Glutamatergic neuron (in vitro differentiated cells): ENCODE results near the gene FSD1L. TPM values are rescaled to one million over a fixed set of nuclear protein-coding genes. Genes with fewer than 3 reads are reported as not detected.
"Not testable (repeated sequence)": the region's sequence is repeated elsewhere in the genome, so short reads cannot be mapped to it uniquely, and the experiment has no call there.

Experiments
- DNase-seq: peaks from one replicate; pipeline ENCODE4 v3.0.0; 2022
- H3K27ac Mint-ChIP-seq: one replicate; pipeline ENCODE4 v1.8.0; 2020; ENCODE audit warnings: mild to moderate bottlenecking, mixed read lengths, inconsistent platforms; ENCODE audit not compliant: unreplicated experiment
- H3K27me3 Mint-ChIP-seq: one replicate; pipeline ENCODE4 v1.8.0; 2020; ENCODE audit warnings: mild to moderate bottlenecking, moderate library complexity, mixed read lengths, inconsistent platforms; ENCODE audit not compliant: unreplicated experiment
- H3K36me3 Mint-ChIP-seq: one replicate; pipeline ENCODE4 v1.8.0; 2020; ENCODE audit warnings: mild to moderate bottlenecking, mixed read lengths, inconsistent platforms; ENCODE audit not compliant: unreplicated experiment
- H3K4me1 Mint-ChIP-seq: one replicate; pipeline ENCODE4 v1.8.0; 2020; ENCODE audit warnings: mild to moderate bottlenecking, low read depth, mixed read lengths, inconsistent platforms; ENCODE audit not compliant: unreplicated experiment
- H3K4me3 Mint-ChIP-seq: one replicate; pipeline ENCODE4 v1.8.0; 2020; ENCODE audit warnings: mild to moderate bottlenecking, mixed read lengths, inconsistent platforms; ENCODE audit not compliant: unreplicated experiment
- H3K9me3 Mint-ChIP-seq: one replicate; pipeline ENCODE4 v1.8.0; 2020; ENCODE audit warnings: mild to moderate bottlenecking, moderate library complexity, mixed read lengths, inconsistent platforms; ENCODE audit not compliant: unreplicated experiment
- total RNA-seq: library from RNA; stranded (reverse); fragmentation: NEBNext Ultra II Directional; extraction: Animal tissue kit (Norgen Biotek cat#: 25700); gene quantifications from one replicate; pipeline ENCODE4 v1.2.1, GENCODE V29; 2021; ENCODE audit not compliant: unreplicated experiment
- TF ChIP-seq, protein P1 (sequence below): fragments of 200-600 bp; sonication (generic); IDR thresholded peaks from one replicate; pipeline ENCODE4 v1.5.0; 2021; ENCODE audit not compliant: partially characterized antibody, unreplicated experiment

Gene FSD1L
- total RNA-seq, 1 donor from 2014 or later = 32.5 TPM

DNA sequence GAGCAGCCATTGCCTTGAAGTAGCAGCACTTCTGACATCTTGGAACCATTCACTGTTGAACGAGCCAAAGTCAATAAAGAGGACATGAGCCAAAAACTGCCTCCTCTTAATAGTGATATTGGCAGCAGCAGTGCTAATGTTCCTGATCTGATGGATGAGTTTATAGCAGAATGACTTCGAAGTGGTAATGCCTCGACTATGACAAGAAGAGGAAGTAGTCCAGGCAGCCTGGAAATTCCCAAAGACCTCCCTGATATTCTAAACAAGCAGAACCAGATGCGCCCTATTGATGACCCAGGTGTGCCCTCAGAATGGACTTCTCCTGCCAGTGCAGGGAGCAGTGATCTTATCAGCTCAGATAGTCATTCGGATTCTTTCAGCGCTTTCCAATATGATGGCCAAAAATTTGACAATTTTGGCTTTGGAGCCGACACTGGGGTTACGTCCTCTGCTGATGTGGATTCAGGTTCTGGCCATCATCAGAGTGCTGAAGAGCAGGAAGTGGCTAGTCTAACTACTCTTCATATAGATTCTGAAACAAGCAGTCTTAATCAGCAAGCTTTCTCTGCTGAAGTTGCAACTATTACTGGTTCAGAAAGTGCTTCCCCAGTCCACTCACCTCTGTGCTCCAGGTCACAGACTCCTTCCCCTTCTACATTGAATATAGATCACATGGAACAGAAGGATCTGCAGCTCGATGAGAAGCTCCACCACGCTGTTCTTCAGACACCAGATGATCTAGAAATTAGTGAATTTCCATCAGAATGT lies 75.0 kb downstream of the FSD1L start:
- not testable (repeated sequence) for H3K4me1 Mint-ChIP-seq, H3K9me3 Mint-ChIP-seq
- H3K36me3 Mint-ChIP-seq = peaks cover 26% of the 10 kb centered on the region

DNA sequence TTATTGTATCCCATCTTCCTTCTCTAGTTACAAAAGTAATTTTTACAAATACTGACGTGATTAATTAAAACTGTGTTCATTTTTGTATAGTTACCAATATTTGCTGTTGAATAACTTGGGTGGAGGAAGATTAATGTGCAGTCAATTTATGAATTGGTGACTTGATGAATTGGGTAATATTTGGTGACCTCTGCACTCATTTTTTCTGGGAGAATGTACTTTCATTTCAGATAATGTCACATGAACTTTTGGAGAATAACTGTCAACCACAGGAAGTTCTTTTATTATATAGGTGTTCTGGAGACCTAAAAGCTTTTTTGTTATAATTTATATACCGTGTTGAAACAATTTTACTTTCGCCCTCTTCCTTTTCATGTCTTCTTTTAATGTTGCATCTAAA lies 83.7 kb downstream of the FSD1L start:
- Mint-ChIP-seq H3K36me3 (peaks cover 11% of the 10 kb centered on the region), H3K9me3 (peaks cover 2% of the 10 kb centered on the region), H3K27ac (no peak overlapping the region)

More for the DNA sequence above, 75.0 kb downstream of the FSD1L start:
- not testable (repeated sequence) for H3K27me3 Mint-ChIP-seq, H3K4me3 Mint-ChIP-seq, H3K27ac Mint-ChIP-seq, DNase-seq

GRCh38 chr9:105535920-105536668 lies 88.3 kb downstream of the FSD1L start:
- Mint-ChIP-seq H3K4me1 (peaks cover 2% of the 10 kb centered on the region), H3K36me3 (no peaks in the 10 kb centered on the region), H3K9me3 (no peaks in the 10 kb centered on the region), H3K4me3 (no peak overlapping the region), H3K27ac (no peak overlapping the region), H3K27me3 (no peaks in the 10 kb centered on the region)
- TF ChIP-seq, protein P1, sequence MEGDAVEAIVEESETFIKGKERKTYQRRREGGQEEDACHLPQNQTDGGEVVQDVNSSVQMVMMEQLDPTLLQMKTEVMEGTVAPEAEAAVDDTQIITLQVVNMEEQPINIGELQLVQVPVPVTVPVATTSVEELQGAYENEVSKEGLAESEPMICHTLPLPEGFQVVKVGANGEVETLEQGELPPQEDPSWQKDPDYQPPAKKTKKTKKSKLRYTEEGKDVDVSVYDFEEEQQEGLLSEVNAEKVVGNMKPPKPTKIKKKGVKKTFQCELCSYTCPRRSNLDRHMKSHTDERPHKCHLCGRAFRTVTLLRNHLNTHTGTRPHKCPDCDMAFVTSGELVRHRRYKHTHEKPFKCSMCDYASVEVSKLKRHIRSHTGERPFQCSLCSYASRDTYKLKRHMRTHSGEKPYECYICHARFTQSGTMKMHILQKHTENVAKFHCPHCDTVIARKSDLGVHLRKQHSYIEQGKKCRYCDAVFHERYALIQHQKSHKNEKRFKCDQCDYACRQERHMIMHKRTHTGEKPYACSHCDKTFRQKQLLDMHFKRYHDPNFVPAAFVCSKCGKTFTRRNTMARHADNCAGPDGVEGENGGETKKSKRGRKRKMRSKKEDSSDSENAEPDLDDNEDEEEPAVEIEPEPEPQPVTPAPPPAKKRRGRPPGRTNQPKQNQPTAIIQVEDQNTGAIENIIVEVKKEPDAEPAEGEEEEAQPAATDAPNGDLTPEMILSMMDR = no peak
- no peak for DNase-seq

More for the DNA sequence above, 83.7 kb downstream of the FSD1L start:
- TF ChIP-seq, protein P1 = no peak
- H3K4me1 Mint-ChIP-seq = peaks cover 2% of the 10 kb centered on the region
- no peak overlapping the region for H3K4me3 Mint-ChIP-seq
- DNase-seq = no peak
- H3K27me3 Mint-ChIP-seq = peaks cover 2% of the 10 kb centered on the region

GRCh38 chr9:105539452-105539851 lies 91.6 kb downstream of the FSD1L start:
- TF ChIP-seq, protein P1 = no peak
- Mint-ChIP-seq H3K36me3 (no peaks in the 10 kb centered on the region), H3K27ac (no peak overlapping the region), H3K27me3 (no peaks in the 10 kb centered on the region), H3K4me3 (no peak overlapping the region), H3K9me3 (no peaks in the 10 kb centered on the region), H3K4me1 (no peaks in the 10 kb centered on the region)
- no peak for DNase-seq

DNA sequence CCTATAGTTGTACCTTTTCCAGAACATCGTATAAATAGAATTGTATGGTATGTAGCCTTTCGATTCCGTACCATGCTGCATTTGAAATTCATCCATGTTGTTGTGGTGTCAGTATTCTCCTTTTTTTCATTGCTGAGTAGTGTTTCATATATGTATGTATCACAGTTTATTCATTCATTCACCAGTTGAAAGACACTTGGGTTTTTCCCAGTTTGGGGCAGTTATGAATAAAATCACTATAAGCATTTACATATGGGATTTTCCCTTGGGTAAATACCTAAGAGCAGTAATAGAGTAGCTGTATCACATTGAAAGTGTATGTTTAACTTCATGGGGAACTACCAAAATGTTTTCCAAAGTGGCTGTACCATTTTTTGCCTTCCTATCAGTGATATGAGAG lies 94.0 kb downstream of the FSD1L start:
- no peak for DNase-seq
- TF ChIP-seq, protein P1 = no peak
- no peaks in the 10 kb centered on the region for H3K36me3 Mint-ChIP-seq
- H3K27ac Mint-ChIP-seq = no peak overlapping the region
- no peaks in the 10 kb centered on the region for H3K9me3 Mint-ChIP-seq
- no peak overlapping the region for H3K4me3 Mint-ChIP-seq
- no peaks in the 10 kb centered on the region for H3K4me1 Mint-ChIP-seq
- no peaks in the 10 kb centered on the region for H3K27me3 Mint-ChIP-seq
